ENCODE results near the gene TRRAP. TPM values are rescaled to one million over a fixed set of nuclear protein-coding genes. Genes with fewer than 3 reads are reported as not detected.
A peak's percentile ranks its signal among the peaks of the same experiment; 100 is the strongest.

TRRAP gene
- total RNA-seq, 4 donors from 2014 or later: 46.4 to 69.4 (median 53.0) TPM

DNA sequence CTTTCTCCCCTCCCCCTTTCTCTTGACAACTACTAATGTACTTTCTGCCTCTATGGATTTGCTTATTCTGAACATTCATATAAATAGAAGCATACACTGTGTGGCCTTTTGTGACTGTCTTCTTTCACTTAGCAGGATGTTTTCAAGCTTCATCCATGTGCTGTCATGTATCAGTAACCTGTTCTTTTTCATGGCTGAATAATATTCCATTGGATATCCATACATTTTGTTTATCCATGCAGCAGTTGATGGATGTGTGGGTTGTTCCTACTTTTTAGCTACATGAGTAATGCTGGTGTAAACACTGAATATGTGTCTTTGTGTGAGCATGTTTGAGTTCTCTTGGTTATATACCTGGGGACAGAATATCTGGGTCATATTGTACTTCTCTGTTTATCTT is 107.6 kb downstream of the TRRAP start:
- TF ChIP-seq, protein P1, sequence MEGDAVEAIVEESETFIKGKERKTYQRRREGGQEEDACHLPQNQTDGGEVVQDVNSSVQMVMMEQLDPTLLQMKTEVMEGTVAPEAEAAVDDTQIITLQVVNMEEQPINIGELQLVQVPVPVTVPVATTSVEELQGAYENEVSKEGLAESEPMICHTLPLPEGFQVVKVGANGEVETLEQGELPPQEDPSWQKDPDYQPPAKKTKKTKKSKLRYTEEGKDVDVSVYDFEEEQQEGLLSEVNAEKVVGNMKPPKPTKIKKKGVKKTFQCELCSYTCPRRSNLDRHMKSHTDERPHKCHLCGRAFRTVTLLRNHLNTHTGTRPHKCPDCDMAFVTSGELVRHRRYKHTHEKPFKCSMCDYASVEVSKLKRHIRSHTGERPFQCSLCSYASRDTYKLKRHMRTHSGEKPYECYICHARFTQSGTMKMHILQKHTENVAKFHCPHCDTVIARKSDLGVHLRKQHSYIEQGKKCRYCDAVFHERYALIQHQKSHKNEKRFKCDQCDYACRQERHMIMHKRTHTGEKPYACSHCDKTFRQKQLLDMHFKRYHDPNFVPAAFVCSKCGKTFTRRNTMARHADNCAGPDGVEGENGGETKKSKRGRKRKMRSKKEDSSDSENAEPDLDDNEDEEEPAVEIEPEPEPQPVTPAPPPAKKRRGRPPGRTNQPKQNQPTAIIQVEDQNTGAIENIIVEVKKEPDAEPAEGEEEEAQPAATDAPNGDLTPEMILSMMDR (IDR thresholded peaks at IDR 0.05): no peak
- no peak for TF ChIP-seq POLR2A (IDR thresholded peaks at IDR 0.05)
- no peak for DNase-seq (ENCODE audit: low spot score in 2 of 2)
- intact Hi-C loops (cut with DNase I; ENCODE audit: low total_unique reads): no loop called here
- no peak overlapping the region for H3K4me3 ChIP-seq (ENCODE audit: low read depth, poor library complexity, severe bottlenecking)

DNA sequence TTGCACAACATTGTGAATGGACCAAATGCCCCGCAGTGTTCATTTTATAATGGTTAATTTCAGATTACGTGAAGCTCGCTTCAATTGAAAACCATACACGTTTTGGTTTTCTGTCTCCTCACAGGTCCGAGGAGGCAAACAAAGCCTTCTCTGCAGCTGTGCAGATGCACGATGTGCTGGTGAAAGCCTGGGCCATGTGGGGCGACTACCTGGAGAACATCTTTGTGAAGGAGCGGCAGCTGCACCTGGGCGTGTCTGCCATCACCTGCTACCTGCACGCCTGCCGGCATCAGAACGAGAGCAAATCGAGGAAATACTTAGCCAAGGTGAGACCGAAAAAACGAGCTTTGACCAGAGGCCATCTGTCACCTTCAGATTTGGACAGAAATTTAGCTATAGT is 110.3 kb downstream of the TRRAP start:
- TF ChIP-seq, protein P1 (IDR thresholded peaks at IDR 0.05): no peak
- TF ChIP-seq POLR2A (IDR thresholded peaks at IDR 0.05): no peak
- WGBS, 2 donors: 95 to 96% methylated on average over 15 of the region's 15 CpGs
- intact Hi-C loops (cut with DNase I; ENCODE audit: low total_unique reads): no loop called here
- peak in 1 of 2 donors; percentile 29 for DNase-seq (ENCODE audit: low spot score in 2 of 2)
- no peak overlapping the region for H3K4me3 ChIP-seq (ENCODE audit: low read depth, poor library complexity, severe bottlenecking)

DNA sequence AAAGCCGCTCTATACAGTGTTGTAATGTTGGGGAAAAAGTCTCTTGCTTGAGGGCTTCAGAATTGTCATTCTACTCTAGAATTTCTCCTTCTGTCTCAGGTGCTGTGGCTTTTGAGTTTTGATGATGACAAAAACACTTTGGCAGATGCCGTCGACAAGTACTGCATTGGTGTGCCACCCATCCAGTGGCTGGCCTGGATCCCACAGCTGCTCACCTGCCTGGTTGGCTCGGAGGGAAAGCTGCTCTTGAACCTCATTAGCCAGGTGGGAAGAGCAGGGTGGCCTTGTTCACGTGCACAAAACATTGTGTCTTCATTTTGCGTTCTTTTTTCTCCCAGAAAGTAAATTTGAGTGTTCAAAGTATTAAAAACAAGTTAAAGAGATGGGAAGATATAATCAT is 112.0 kb downstream of the TRRAP start:
- WGBS, 2 donors: 86 to 91% methylated on average over 6 of the region's 6 CpGs
- TF ChIP-seq, protein P1 (IDR thresholded peaks at IDR 0.05): no peak
- no peak for TF ChIP-seq POLR2A (IDR thresholded peaks at IDR 0.05)
- H3K4me3 ChIP-seq (ENCODE audit: low read depth, poor library complexity, severe bottlenecking): no peak overlapping the region
- peak in 1 of 2 donors; percentile 21 for DNase-seq (ENCODE audit: low spot score in 2 of 2)
- intact Hi-C loops (cut with DNase I; ENCODE audit: low total_unique reads): no loop called here

DNA sequence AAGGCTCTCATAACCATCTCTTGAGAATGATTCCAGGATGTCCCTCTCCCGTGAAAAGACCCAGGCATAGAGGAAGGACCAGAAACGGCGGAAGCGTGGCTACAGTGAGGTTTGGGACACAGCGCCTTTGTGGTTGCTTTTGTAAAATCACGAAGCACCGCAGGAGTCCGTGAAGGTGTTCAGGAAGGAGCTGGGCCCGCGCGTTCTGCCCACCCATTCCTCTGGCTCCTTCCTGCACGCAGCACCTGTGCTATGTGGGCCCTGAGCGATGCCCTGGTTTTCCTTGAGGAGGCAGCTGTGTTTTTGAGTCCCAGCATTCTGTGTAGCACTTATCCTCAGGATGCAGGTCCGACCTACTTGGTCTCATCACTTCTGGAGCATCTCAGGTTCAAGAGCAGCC is 112.8 kb downstream of the TRRAP start:
- TF ChIP-seq, protein P1 (IDR thresholded peaks at IDR 0.05): no peak
- no peak for TF ChIP-seq POLR2A (IDR thresholded peaks at IDR 0.05)
- intact Hi-C loops (cut with DNase I; ENCODE audit: low total_unique reads): no loop called here
- no peak overlapping the region for H3K4me3 ChIP-seq (ENCODE audit: low read depth, poor library complexity, severe bottlenecking)
- 90 to 93% methylated on average over 14 of the region's 14 CpGs for WGBS, 2 donors
- peak in 1 of 2 donors; percentile 53 for DNase-seq (ENCODE audit: low spot score in 2 of 2)

DNA sequence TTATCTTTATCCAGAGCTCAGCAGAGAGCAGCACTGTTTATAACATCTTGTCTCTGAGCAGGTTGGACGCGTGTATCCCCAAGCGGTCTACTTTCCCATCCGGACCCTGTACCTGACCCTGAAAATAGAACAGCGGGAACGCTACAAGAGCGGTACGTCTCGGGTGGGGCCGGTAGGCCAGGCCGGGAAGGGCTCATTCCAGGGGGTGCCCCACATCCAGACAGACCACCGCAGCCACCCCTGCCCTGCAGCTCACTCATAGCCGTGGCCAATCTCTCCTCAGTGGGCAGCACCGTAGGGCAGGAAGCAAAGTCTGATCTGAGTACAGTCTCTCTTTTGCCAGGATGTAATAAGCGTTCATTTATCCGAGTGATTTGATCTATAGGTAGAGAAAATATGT is 113.7 kb downstream of the TRRAP start:
- peak in 1 of 2 donors; percentile 74 for DNase-seq (ENCODE audit: low spot score in 2 of 2)
- TF ChIP-seq, protein P1 (IDR thresholded peaks at IDR 0.05): no peak
- no peak for TF ChIP-seq POLR2A (IDR thresholded peaks at IDR 0.05)
- 95 to 96% methylated on average over 16 of the region's 16 CpGs for WGBS, 2 donors
- H3K4me3 ChIP-seq (ENCODE audit: low read depth, poor library complexity, severe bottlenecking): no peak overlapping the region
- intact Hi-C loops (cut with DNase I; ENCODE audit: low total_unique reads): no loop called here
